ENCODE results near the gene FMR1NB.

FMR1NB gene

DNA sequence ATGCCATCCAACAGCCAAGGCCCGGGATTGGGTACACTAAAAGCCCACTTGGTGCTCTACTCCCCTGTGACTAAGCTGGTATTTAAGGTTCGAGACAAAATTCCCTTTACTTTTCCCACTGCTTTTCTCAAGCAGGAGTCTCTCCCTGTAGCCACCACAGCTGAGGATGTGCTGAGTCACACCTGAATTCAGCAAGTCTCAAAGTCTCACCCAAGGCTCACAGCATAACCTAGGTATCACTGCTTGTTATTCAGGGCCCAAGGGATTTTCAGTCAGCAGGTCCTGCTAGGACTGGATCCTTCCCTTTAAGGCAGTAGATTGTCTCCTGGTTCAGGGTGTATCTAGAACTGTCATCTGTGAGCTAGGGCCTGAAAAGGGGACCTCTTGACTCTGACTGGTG, 39.2 kb downstream of the FMR1NB start:
- Histone ChIP-seq H2AFZ (ENCODE audit: low read length) (no peak overlapping the region), H3K9ac (ENCODE audit: low read depth, low read length, poor library complexity, severe bottlenecking) (no peak overlapping the region), H3K4me3 (ENCODE audit: low read length, poor library complexity, severe bottlenecking) (no peak overlapping the region), H4K20me1 (ENCODE audit: insufficient read depth, low read length, poor library complexity, severe bottlenecking) (no peaks in the 10 kb centered on the region), H3K9me2 (replicated peaks; ENCODE audit: low read depth, low read length) (no peaks in the 10 kb centered on the region), H3K4me1 (ENCODE audit: insufficient read depth, low read length, poor library complexity, severe bottlenecking) (no peaks in the 10 kb centered on the region), H3K79me2 (ENCODE audit: insufficient read depth, low read length) (no peaks in the 10 kb centered on the region), H3K36me3 (ENCODE audit: insufficient read depth, low read length) (no peaks in the 10 kb centered on the region), H3F3A (ENCODE audit: low read depth) (no peaks in the 10 kb centered on the region), H3K4me2 (ENCODE audit: low read depth, low read length, poor library complexity, severe bottlenecking) (no peak overlapping the region), H3K27me3 (ENCODE audit: insufficient read depth, low read length, poor library complexity, severe bottlenecking) (no peaks in the 10 kb centered on the region), H3K9me3 (ENCODE audit: insufficient read depth, low read depth, low read length) (no peaks in the 10 kb centered on the region)
- TF ChIP-seq, protein P1, sequence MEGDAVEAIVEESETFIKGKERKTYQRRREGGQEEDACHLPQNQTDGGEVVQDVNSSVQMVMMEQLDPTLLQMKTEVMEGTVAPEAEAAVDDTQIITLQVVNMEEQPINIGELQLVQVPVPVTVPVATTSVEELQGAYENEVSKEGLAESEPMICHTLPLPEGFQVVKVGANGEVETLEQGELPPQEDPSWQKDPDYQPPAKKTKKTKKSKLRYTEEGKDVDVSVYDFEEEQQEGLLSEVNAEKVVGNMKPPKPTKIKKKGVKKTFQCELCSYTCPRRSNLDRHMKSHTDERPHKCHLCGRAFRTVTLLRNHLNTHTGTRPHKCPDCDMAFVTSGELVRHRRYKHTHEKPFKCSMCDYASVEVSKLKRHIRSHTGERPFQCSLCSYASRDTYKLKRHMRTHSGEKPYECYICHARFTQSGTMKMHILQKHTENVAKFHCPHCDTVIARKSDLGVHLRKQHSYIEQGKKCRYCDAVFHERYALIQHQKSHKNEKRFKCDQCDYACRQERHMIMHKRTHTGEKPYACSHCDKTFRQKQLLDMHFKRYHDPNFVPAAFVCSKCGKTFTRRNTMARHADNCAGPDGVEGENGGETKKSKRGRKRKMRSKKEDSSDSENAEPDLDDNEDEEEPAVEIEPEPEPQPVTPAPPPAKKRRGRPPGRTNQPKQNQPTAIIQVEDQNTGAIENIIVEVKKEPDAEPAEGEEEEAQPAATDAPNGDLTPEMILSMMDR (conservative IDR thresholded peaks at IDR 0.05; ENCODE audit: low read length): no peak
- TF ChIP-seq EZH2phosphoT487 (IDR thresholded peaks at IDR 0.05; ENCODE audit: borderline replicate concordance): no peak

DNA sequence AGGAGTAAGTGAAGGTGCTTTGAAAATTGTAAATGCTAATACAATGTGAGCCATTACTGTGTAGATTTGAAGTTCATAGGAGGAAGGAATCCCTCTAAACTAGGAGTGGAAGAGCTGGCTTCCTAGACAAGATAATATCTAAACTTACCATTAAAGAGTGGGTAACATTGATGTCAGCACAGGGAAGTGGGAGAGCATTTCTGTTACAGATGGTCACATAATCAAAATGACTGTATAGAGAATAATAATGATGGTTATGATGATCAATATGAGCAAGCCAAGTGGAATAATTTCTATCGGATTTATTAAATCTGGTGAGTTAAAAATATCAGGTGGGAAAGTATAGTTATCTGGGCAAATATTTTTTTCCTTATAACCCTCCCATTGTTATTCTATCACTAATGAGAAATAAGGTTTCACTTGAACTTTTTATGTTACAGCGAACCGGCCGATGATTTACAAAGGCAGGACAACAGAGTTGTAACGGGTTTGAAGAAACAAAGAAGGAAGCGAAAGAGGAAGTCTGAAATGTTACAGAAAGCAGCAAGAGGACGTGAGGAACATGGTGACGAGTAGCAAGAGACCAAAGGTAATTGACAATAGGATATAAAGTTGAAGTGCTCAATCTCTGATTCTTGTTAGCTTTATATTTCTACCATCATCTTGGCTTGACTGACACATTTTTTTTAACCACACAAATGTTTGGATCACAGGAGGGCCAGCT, 43.5 kb downstream of the FMR1NB start:
- Histone ChIP-seq H3K4me3 (ENCODE audit: low read length, poor library complexity, severe bottlenecking) (no peak overlapping the region), H3K27me3 (ENCODE audit: insufficient read depth, low read length, poor library complexity, severe bottlenecking) (no peaks in the 10 kb centered on the region), H3K9me2 (replicated peaks; ENCODE audit: low read depth, low read length) (no peaks in the 10 kb centered on the region), H3K9me3 (ENCODE audit: insufficient read depth, low read depth, low read length) (no peaks in the 10 kb centered on the region), H3K4me1 (ENCODE audit: insufficient read depth, low read length, poor library complexity, severe bottlenecking) (no peaks in the 10 kb centered on the region), H3K4me2 (ENCODE audit: low read depth, low read length, poor library complexity, severe bottlenecking) (no peak overlapping the region), H3K9ac (ENCODE audit: low read depth, low read length, poor library complexity, severe bottlenecking) (no peak overlapping the region), H2AFZ (ENCODE audit: low read length) (no peak overlapping the region), H3K36me3 (ENCODE audit: insufficient read depth, low read length) (no peaks in the 10 kb centered on the region), H4K20me1 (ENCODE audit: insufficient read depth, low read length, poor library complexity, severe bottlenecking) (no peaks in the 10 kb centered on the region), H3F3A (ENCODE audit: low read depth) (no peaks in the 10 kb centered on the region), H3K79me2 (ENCODE audit: insufficient read depth, low read length) (no peaks in the 10 kb centered on the region)
- TF ChIP-seq EZH2phosphoT487 (IDR thresholded peaks at IDR 0.05; ENCODE audit: borderline replicate concordance): no peak

- no peaks in the 10 kb centered on the region for H3K9me3 ChIP-seq (ENCODE audit: insufficient read depth, low read depth, low read length)
- H3F3A ChIP-seq (ENCODE audit: low read depth): no peaks in the 10 kb centered on the region
- H3K4me3 ChIP-seq (ENCODE audit: low read length, poor library complexity, severe bottlenecking): no peak overlapping the region
- H3K36me3 ChIP-seq (ENCODE audit: insufficient read depth, low read length): no peaks in the 10 kb centered on the region
- H3K79me2 ChIP-seq (ENCODE audit: insufficient read depth, low read length): no peaks in the 10 kb centered on the region
- no peaks in the 10 kb centered on the region for H3K4me1 ChIP-seq (ENCODE audit: insufficient read depth, low read length, poor library complexity, severe bottlenecking)
- no peak overlapping the region for H3K4me2 ChIP-seq (ENCODE audit: low read depth, low read length, poor library complexity, severe bottlenecking)
- H3K9ac ChIP-seq (ENCODE audit: low read depth, low read length, poor library complexity, severe bottlenecking): no peak overlapping the region
- TF ChIP-seq EZH2phosphoT487 (IDR thresholded peaks at IDR 0.05; ENCODE audit: borderline replicate concordance): no peak
- TF ChIP-seq, protein P1 (conservative IDR thresholded peaks at IDR 0.05; ENCODE audit: low read length): no peak
- no peaks in the 10 kb centered on the region for H3K9me2 ChIP-seq (replicated peaks; ENCODE audit: low read depth, low read length)
- no peaks in the 10 kb centered on the region for H3K27me3 ChIP-seq (ENCODE audit: insufficient read depth, low read length, poor library complexity, severe bottlenecking)
- no peak overlapping the region for H2AFZ ChIP-seq (ENCODE audit: low read length)
- H4K20me1 ChIP-seq (ENCODE audit: insufficient read depth, low read length, poor library complexity, severe bottlenecking): no peaks in the 10 kb centered on the region
Observed at GRCh38 chrX:148035380-148035779, 54.2 kb downstream of the FMR1NB start.

GRCh38 chrX:148037020-148037419, 55.9 kb downstream of the FMR1NB start:
- H3K9me2 ChIP-seq (replicated peaks; ENCODE audit: low read depth, low read length): no peaks in the 10 kb centered on the region
- no peak overlapping the region for H3K4me3 ChIP-seq (ENCODE audit: low read length, poor library complexity, severe bottlenecking)
- no peak overlapping the region for H3K4me2 ChIP-seq (ENCODE audit: low read depth, low read length, poor library complexity, severe bottlenecking)
- H2AFZ ChIP-seq (ENCODE audit: low read length): no peak overlapping the region
- H4K20me1 ChIP-seq (ENCODE audit: insufficient read depth, low read length, poor library complexity, severe bottlenecking): no peaks in the 10 kb centered on the region
- no peaks in the 10 kb centered on the region for H3K36me3 ChIP-seq (ENCODE audit: insufficient read depth, low read length)
- no peaks in the 10 kb centered on the region for H3K4me1 ChIP-seq (ENCODE audit: insufficient read depth, low read length, poor library complexity, severe bottlenecking)
- H3K9me3 ChIP-seq (ENCODE audit: insufficient read depth, low read depth, low read length): no peaks in the 10 kb centered on the region
- H3K9ac ChIP-seq (ENCODE audit: low read depth, low read length, poor library complexity, severe bottlenecking): no peak overlapping the region
- TF ChIP-seq, protein P1 (conservative IDR thresholded peaks at IDR 0.05; ENCODE audit: low read length): no peak
- TF ChIP-seq EZH2phosphoT487 (IDR thresholded peaks at IDR 0.05; ENCODE audit: borderline replicate concordance): no peak
- no peaks in the 10 kb centered on the region for H3F3A ChIP-seq (ENCODE audit: low read depth)
- H3K79me2 ChIP-seq (ENCODE audit: insufficient read depth, low read length): no peaks in the 10 kb centered on the region
- H3K27me3 ChIP-seq (ENCODE audit: insufficient read depth, low read length, poor library complexity, severe bottlenecking): no peaks in the 10 kb centered on the region
